Measurements from ENCODE around the gene TEX44.

The TEX44 gene

DNA sequence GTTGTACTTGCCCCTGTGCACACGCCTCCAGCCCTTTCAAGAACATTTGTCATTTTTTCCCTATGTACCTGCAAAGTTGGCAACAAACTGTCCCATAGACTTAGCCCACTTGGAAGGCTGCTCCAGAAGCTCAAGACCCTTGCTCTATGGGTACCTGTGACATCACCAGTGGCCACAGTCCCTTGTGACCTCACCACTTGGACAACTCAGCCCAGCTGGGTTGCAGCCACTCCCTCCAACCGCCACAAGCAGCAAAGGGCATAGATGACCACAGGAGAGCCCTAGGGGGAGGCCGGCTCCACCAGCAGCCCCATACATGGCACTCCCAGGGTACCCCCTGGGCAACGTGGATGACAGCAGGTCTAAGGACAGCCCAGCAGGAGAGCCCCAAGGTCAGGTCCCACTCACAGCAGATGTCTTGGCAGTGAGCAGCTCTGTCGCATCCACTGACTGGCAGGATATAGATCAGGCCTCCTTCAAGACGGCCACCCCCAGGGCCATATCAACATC, at the start of gene TEX44:
TSS of gene TEX44 (plus strand) at position 229 of the 510 bp plus-strand sequence. CDS start at position 317, 88 bp downstream.
- no peak within 1 kb of the TSS for H3K27ac ChIP-seq (ENCODE audit: low read length)
- H3K36me3 ChIP-seq (ENCODE audit: control insufficient read depth, insufficient read depth, low read length): no peaks in the 10 kb centered on the region
- DNase-seq (ENCODE audit: low read depth, low spot score): no peak
- H3K27me3 ChIP-seq (ENCODE audit: control insufficient read depth, insufficient read depth, low read length): no peaks in the 10 kb centered on the region
- H3K4me1 ChIP-seq (ENCODE audit: control insufficient read depth, insufficient read depth, low read length): no peaks in the 10 kb centered on the region
- H3K9me3 ChIP-seq (ENCODE audit: control insufficient read depth, insufficient read depth, low read length): no peaks in the 10 kb centered on the region
- WGBS (ENCODE audit: insufficient coverage, insufficient read length): no CpG with 5 or more reads among the region's 6 CpGs
- no peak within 1 kb of the TSS for H3K4me3 ChIP-seq (ENCODE audit: low read length)

DNA sequence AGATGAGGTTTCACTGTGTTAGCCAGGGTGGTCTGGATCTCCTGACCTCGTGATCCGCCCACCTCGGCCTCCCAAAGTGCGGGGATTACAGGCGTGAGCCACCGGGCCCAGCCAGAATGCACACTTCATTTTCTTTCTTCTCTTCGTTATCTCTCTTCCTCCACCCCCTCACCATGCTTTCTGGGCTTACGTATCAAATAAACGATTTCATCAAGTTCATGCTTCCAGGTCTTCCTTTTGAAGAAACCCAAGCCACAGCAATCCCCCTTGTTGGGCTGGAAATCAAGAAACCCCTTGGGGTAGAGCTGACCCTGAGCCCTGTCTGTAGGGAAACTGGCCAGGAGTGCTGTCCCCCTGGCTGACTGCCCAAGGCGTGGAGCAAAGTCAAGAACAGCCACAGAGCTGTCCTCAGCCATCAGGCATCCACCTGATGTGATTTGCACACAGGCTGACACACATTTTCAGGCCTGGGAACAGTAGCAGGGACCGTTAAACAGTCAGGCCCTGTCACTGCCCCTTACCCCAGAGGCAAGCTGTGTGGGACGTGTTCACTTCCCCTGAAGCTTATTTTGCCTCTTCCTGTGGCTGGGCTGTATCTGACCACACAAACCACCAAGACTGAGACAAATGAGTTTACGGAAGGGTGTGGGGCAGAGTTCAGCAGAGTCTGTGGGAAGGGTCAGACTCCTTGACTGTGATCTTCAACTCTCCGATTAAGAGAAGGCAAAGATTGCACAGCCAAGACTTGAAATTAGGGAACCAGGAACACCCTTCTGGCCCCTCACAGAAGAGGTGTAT, 47.4 kb upstream of the TEX44 start:
- H3K4me1 ChIP-seq (ENCODE audit: control insufficient read depth, insufficient read depth, low read length): no peaks in the 10 kb centered on the region
- no CpG with 5 or more reads among the region's 14 CpGs for WGBS (ENCODE audit: insufficient coverage, insufficient read length)
- H3K4me3 ChIP-seq (ENCODE audit: low read length): no peak overlapping the region
- no peaks in the 10 kb centered on the region for H3K27me3 ChIP-seq (ENCODE audit: control insufficient read depth, insufficient read depth, low read length)
- DNase-seq (ENCODE audit: low read depth, low spot score): no peak
- H3K36me3 ChIP-seq (ENCODE audit: control insufficient read depth, insufficient read depth, low read length): no peaks in the 10 kb centered on the region
- H3K9me3 ChIP-seq (ENCODE audit: control insufficient read depth, insufficient read depth, low read length): no peaks in the 10 kb centered on the region
- no peak overlapping the region for H3K27ac ChIP-seq (ENCODE audit: low read length)

DNA sequence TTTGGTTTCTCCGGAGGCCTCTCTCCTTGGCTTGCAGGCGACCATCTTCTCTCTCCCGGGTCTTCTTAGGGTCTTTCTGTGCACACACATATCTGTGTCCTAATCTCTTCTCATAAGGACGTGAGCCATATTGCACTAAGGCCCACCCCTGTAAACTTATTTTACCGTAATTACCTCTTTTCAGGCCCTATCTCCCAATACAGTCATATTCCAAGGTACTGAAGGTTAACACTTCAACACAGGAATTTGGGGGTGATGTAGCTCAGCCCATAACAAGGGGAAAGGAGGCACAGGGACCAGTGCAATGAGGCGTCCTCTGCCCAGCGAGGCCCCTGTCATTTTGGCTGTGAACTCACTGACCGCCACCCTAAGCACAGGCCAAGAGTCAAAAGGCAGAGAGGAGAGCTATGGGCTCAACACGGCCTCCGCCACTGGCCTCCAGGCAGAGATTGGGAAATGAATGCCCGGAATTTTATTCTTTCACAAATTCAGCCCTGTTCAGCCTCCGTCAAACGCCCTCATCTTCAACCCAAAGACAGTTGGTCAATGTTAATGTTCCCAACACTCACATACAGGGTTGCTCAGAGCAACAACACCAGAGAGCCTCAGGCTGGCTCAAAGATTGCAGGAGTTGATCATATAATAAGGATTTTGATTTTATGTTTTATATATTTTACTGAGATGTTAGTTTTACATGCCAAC, 46.5 kb upstream of the TEX44 start:
- Histone ChIP-seq H3K9me3 (ENCODE audit: control insufficient read depth, insufficient read depth, low read length) (no peaks in the 10 kb centered on the region), H3K4me3 (ENCODE audit: low read length) (no peak overlapping the region), H3K36me3 (ENCODE audit: control insufficient read depth, insufficient read depth, low read length) (no peaks in the 10 kb centered on the region), H3K27me3 (ENCODE audit: control insufficient read depth, insufficient read depth, low read length) (no peaks in the 10 kb centered on the region), H3K27ac (ENCODE audit: low read length) (no peak overlapping the region), H3K4me1 (ENCODE audit: control insufficient read depth, insufficient read depth, low read length) (no peaks in the 10 kb centered on the region)
- no CpG with 5 or more reads among the region's 13 CpGs for WGBS (ENCODE audit: insufficient coverage, insufficient read length)
- DNase-seq (ENCODE audit: low read depth, low spot score): no peak

DNA sequence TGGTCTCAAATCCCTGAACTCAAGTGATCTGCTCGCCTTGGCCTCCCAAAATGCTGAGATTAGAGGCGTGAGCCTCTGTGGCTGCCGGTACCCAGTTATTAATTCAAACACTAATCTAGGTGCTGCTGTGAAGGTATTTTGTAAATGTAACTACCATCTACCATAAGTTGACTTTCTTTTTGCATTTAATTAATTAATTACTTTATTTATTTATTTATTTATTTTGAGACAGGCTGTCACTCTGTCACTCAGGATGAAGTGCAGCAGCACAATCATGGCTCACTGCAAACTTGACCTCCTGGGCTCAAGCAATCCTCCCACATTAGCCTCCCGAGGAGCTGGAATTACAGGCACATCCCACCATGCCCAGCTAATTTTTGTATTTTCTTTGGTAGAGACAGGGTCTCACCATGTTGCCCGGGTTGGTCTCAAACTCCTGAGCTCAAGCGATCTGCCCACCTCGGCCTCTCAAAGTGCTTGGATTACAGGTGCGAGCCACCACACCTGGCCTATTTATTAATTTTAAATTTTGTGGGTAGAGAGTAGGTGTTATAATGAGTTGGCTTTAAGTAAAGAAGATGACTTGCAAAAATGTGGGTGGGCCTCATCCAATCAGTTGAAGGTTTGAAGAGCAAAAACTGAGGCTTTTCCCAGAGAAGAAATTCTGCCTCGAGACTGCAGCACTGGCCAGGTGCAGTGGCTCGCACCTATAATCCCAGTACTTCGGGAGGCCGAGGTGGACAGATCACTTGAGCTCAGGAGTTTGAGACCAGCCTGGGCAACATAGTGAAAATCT, 45.2 kb upstream of the TEX44 start:
- no CpG with 5 or more reads among the region's 12 CpGs for WGBS (ENCODE audit: insufficient coverage, insufficient read length)
- H3K4me1 ChIP-seq (ENCODE audit: control insufficient read depth, insufficient read depth, low read length): no peaks in the 10 kb centered on the region
- H3K4me3 ChIP-seq (ENCODE audit: low read length): no peak overlapping the region
- DNase-seq (ENCODE audit: low read depth, low spot score): no peak
- no peaks in the 10 kb centered on the region for H3K27me3 ChIP-seq (ENCODE audit: control insufficient read depth, insufficient read depth, low read length)
- no peak overlapping the region for H3K27ac ChIP-seq (ENCODE audit: low read length)
- no peaks in the 10 kb centered on the region for H3K36me3 ChIP-seq (ENCODE audit: control insufficient read depth, insufficient read depth, low read length)
- H3K9me3 ChIP-seq (ENCODE audit: control insufficient read depth, insufficient read depth, low read length): no peaks in the 10 kb centered on the region

DNA sequence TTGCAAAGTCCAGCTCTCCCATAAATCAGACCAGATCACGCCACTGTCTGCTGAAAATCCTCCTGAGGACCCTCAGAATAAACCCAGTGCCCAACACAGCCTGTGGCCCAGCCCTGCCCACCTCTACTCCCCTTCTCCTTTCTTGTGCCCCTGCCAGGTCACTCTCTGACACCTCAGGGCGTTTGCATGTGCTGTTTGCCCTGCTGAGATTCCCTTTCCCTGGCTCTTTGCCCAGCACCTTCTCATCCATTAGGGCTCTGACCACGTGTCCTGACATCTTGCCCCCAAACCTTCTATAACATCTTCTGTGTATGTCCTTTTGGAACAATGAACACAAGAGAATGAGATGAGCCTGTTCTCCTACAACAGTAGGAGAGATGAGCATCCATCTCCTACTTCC, 43.9 kb upstream of the TEX44 start:
- Histone ChIP-seq H3K4me1 (ENCODE audit: control insufficient read depth, insufficient read depth, low read length) (no peaks in the 10 kb centered on the region), H3K27me3 (ENCODE audit: control insufficient read depth, insufficient read depth, low read length) (no peaks in the 10 kb centered on the region), H3K9me3 (ENCODE audit: control insufficient read depth, insufficient read depth, low read length) (no peaks in the 10 kb centered on the region), H3K27ac (ENCODE audit: low read length) (no peak overlapping the region), H3K4me3 (ENCODE audit: low read length) (no peak overlapping the region), H3K36me3 (ENCODE audit: control insufficient read depth, insufficient read depth, low read length) (no peaks in the 10 kb centered on the region)
- DNase-seq (ENCODE audit: low read depth, low spot score): no peak
- WGBS (ENCODE audit: insufficient coverage, insufficient read length): no CpG with 5 or more reads among the region's 3 CpGs

DNA sequence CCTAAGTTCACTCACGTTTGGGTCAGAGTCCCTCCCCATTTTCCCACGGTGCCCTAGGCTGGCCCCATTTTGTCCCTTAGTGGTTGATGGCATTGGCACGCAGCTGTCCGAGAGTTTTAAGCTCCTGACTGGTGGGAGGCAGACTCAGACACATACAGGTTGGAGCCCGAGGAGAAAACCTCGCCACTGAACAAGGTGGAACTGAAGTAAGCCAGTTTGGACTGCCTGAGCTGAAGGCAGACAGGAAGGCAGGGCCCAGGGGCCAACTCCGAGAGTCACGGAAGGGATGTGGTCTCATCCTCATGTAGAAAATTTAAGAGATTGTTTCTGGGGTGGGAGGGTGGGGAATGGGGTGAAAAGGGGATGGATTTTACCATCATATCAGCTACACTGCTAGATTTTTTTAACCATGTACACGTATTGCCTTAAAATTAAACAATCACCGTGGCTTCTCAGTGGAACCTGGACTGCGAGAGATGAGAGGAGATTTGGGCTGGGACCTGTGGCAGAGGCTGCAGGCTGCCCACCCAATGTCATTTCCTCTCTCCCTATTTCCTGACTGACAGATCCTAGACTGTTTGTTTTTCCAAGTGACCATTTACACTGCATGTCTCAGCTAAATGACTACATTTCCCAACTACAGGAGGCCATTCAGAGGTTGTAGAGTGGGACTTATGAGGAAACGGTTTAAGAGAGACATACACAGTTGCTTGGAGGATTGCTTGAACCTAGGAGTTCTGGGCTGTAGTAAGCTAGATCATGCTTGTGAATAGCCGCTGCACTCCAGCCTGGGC, 43.0 kb upstream of the TEX44 start:
- no peak overlapping the region for H3K27ac ChIP-seq (ENCODE audit: low read length)
- DNase-seq (ENCODE audit: low read depth, low spot score): no peak
- no peaks in the 10 kb centered on the region for H3K4me1 ChIP-seq (ENCODE audit: control insufficient read depth, insufficient read depth, low read length)
- no peak overlapping the region for H3K4me3 ChIP-seq (ENCODE audit: low read length)
- WGBS (ENCODE audit: insufficient coverage, insufficient read length): no CpG with 5 or more reads among the region's 13 CpGs
- H3K9me3 ChIP-seq (ENCODE audit: control insufficient read depth, insufficient read depth, low read length): no peaks in the 10 kb centered on the region
- no peaks in the 10 kb centered on the region for H3K27me3 ChIP-seq (ENCODE audit: control insufficient read depth, insufficient read depth, low read length)
- no peaks in the 10 kb centered on the region for H3K36me3 ChIP-seq (ENCODE audit: control insufficient read depth, insufficient read depth, low read length)

DNA sequence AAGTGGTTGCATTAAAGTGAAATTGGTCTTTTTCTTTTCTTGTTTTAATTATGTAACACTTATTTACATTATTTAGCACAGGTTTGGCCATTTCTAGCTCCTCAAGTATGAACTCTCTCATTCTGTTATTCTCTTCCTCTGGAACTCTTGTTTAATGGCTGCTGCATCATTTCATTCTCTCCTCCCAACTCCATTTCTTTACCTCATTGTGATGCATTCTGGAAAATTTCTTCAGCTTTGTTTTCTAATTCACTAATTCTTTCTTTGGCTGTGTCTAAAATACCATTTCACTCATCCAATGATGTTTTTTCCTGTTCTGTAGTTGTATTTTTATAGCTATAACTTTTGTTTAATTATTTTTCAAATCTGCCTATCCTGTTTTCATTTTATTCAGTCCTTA, 39.9 kb upstream of the TEX44 start:
- Histone ChIP-seq H3K4me1 (ENCODE audit: control insufficient read depth, insufficient read depth, low read length) (no peaks in the 10 kb centered on the region), H3K36me3 (ENCODE audit: control insufficient read depth, insufficient read depth, low read length) (no peaks in the 10 kb centered on the region), H3K4me3 (ENCODE audit: low read length) (no peak overlapping the region), H3K9me3 (ENCODE audit: control insufficient read depth, insufficient read depth, low read length) (no peaks in the 10 kb centered on the region), H3K27ac (ENCODE audit: low read length) (no peak overlapping the region), H3K27me3 (ENCODE audit: control insufficient read depth, insufficient read depth, low read length) (no peaks in the 10 kb centered on the region)
- no peak for DNase-seq (ENCODE audit: low read depth, low spot score)

DNA sequence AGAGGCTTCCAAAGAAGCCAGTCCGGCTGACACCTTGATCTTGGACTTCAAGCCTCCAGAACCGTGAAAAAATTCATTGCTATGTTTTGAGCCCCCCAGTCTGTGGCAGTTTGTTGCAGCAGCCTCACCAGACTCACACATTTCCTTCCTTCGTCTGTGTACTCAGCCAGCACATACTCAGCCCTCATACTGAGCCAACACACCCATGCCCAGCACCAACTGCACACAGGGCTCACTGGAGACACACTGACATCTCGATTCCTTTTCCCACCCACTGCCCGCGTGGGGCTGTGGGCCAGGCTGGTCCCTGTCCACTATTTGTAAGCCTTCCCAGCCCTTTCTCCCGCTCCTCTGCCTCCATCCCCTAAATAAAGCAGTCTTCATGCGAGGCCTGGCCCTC, 38.3 kb upstream of the TEX44 start:
- Histone ChIP-seq H3K27ac (ENCODE audit: low read length) (no peak overlapping the region), H3K4me3 (ENCODE audit: low read length) (no peak overlapping the region)
- WGBS (ENCODE audit: insufficient coverage, insufficient read length): no CpG with 5 or more reads among the region's 8 CpGs

DNA sequence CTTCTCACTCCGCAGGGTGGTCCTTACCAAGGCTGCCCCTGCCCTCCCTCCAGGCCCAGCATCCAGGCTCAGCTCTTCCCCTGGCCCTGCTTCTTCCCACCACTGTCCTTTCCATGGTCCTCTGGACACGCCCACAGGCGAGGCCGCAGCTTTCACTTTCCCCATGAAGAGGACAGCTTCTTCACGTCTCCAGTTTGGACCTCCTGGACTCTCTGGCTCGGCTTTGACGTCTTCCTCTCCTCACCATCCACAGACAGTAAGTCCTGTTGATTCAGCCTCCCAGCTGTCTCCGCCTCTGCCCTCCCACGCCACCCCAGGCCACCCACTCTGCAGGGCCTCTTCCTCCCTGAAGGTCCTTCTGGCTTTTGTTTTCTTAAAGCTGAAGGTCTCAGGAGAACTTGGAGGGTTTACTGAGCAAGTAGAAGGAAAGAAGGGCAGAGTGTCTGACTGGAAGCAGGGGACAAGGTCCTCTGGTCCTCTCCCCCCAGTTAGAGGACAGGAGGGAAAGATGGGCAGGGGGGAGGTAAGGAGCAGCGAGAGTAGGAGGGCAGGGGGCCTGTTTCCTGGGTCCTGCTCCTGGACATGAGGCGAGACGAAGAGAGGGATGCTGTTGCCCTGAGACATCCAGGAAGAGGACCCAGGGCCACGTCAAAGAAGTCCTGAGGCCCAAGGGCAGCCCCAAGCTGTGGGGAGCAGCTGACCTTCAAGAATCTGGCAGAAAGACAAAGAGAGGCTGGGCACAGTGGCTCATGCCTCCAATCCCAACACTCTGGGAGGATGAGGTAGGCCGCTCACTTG, 37.7 kb upstream of the TEX44 start:
- no peak overlapping the region for H3K4me3 ChIP-seq (ENCODE audit: low read length)
- H3K27ac ChIP-seq (ENCODE audit: low read length): no peak overlapping the region
- H3K9me3 ChIP-seq (ENCODE audit: control insufficient read depth, insufficient read depth, low read length): no peaks in the 10 kb centered on the region
- no CpG with 5 or more reads among the region's 14 CpGs for WGBS (ENCODE audit: insufficient coverage, insufficient read length)
- no peak for DNase-seq (ENCODE audit: low read depth, low spot score)
- H3K27me3 ChIP-seq (ENCODE audit: control insufficient read depth, insufficient read depth, low read length): no peaks in the 10 kb centered on the region
- H3K4me1 ChIP-seq (ENCODE audit: control insufficient read depth, insufficient read depth, low read length): no peaks in the 10 kb centered on the region
- H3K36me3 ChIP-seq (ENCODE audit: control insufficient read depth, insufficient read depth, low read length): no peaks in the 10 kb centered on the region

More for the DNA sequence above, 38.3 kb upstream of the TEX44 start:
- no peak for DNase-seq (ENCODE audit: low read depth, low spot score)
- Histone ChIP-seq H3K9me3 (ENCODE audit: control insufficient read depth, insufficient read depth, low read length) (no peaks in the 10 kb centered on the region), H3K4me1 (ENCODE audit: control insufficient read depth, insufficient read depth, low read length) (no peaks in the 10 kb centered on the region), H3K36me3 (ENCODE audit: control insufficient read depth, insufficient read depth, low read length) (no peaks in the 10 kb centered on the region), H3K27me3 (ENCODE audit: control insufficient read depth, insufficient read depth, low read length) (no peaks in the 10 kb centered on the region)

All from iPS DF 6.9 (cell line).